HS-5 (cell line): ENCODE results near the gene HAVCR1.
"Not testable (repeated sequence)": the region's sequence is repeated elsewhere in the genome, so short reads cannot be mapped to it uniquely, and the experiment has no call there.

Experiments used
- DNase-seq: peaks from one replicate; pipeline ENCODE4 v3.0.0-alpha.2; 2012; ENCODE audit warnings: low read depth

HAVCR1 gene

GRCh38 chr5:157049605-157050004 lies 9.3 kb downstream of the HAVCR1 start:
- no peak for DNase-seq

- no peak for DNase-seq
Observed at GRCh38 chr5:157047898-157048297, 11.0 kb downstream of the HAVCR1 start.

- not testable (repeated sequence) for DNase-seq
Observed at GRCh38 chr5:157047016-157047415, 11.9 kb downstream of the HAVCR1 start.

- DNase-seq = no peak
Observed at GRCh38 chr5:157046041-157046440, 12.9 kb downstream of the HAVCR1 start.

GRCh38 chr5:157045601-157046000 lies 13.3 kb downstream of the HAVCR1 start:
- DNase-seq = no peak

- DNase-seq = no peak
Observed at GRCh38 chr5:157038568-157039187, 20.2 kb downstream of the HAVCR1 start.

- DNase-seq = not testable (repeated sequence)
Observed at GRCh38 chr5:157034106-157035072, 24.5 kb downstream of the HAVCR1 start.

GRCh38 chr5:157033071-157033583 lies 25.8 kb downstream of the HAVCR1 start:
- DNase-seq = no peak

GRCh38 chr5:157030692-157031091 lies 28.2 kb downstream of the HAVCR1 start:
- DNase-seq = no peak

GRCh38 chr5:157029457-157029856 lies 29.5 kb downstream of the HAVCR1 start:
- DNase-seq = no peak

GRCh38 chr5:157027663-157028062 lies 31.3 kb downstream of the HAVCR1 start:
- not testable (repeated sequence) for DNase-seq

- DNase-seq = no peak
Observed at GRCh38 chr5:157026789-157027424, 32.0 kb downstream of the HAVCR1 start.

- DNase-seq = no peak
Observed at GRCh38 chr5:157025093-157025698, 33.7 kb downstream of the HAVCR1 start.

- DNase-seq = no peak
Observed at GRCh38 chr5:157024208-157024959, 34.5 kb downstream of the HAVCR1 start.

- DNase-seq = no peak
Observed at GRCh38 chr5:157022024-157022423, 36.9 kb downstream of the HAVCR1 start.

- no peak for DNase-seq
Observed at GRCh38 chr5:157020511-157021222, 38.2 kb downstream of the HAVCR1 start.

GRCh38 chr5:157020002-157020401 lies 38.9 kb downstream of the HAVCR1 start:
- no peak for DNase-seq

GRCh38 chr5:157014143-157014542 lies 44.8 kb downstream of the HAVCR1 start:
- not testable (repeated sequence) for DNase-seq

- DNase-seq = no peak
Observed at GRCh38 chr5:157006262-157006661, 52.7 kb downstream of the HAVCR1 start.

- no peak for DNase-seq
Observed at GRCh38 chr5:157004893-157005551, 53.9 kb downstream of the HAVCR1 start.
